Measurements from ENCODE around the gene TOMT.

GRCh38 chr11:72058416-72059034, 47.2 kb upstream of the TOMT start:
- TF ChIP-seq POLR2AphosphoS5 (IDR thresholded peaks at IDR 0.05; ENCODE audit: low read depth, low read length): no peak
- no peak for TF ChIP-seq POLR2A (IDR thresholded peaks at IDR 0.05; ENCODE audit: low read depth, low read length)
- TF ChIP-seq SPI1 (IDR thresholded peaks at IDR 0.05; ENCODE audit: low read depth, low read length): no peak
- no peak for TF ChIP-seq PAX5 (IDR thresholded peaks at IDR 0.05; ENCODE audit: insufficient read depth, low read length, severe bottlenecking)
- TF ChIP-seq TAF1 (IDR thresholded peaks at IDR 0.05; ENCODE audit: low read depth, low read length): no peak
